ENCODE measurements around the gene TMEM229B. TPM values are rescaled to one million over a fixed set of nuclear protein-coding genes. Genes with fewer than 3 reads are reported as not detected.

TMEM229B gene
- total RNA-seq: 0.40 TPM
- polyA plus RNA-seq (ENCODE audit: insufficient read depth in 1 of 8, insufficient read length in 8 of 8, low replicate concordance in 1 of 8): under 1 TPM; 0.23 to 0.62 (median 0.43) TPM
- long read RNA-seq, donor 1: 0 reads
- long read RNA-seq, donor 2: 0 reads
- long read RNA-seq, donor 3: 0 reads
- long read RNA-seq, donor 4: 0 reads
- long read RNA-seq, donor 5: 0 reads
- long read RNA-seq, donor 6: 0 reads
- long read RNA-seq, donor 7: 0 reads
- long read RNA-seq, donor 8: 0 reads
- long read RNA-seq, donor 9: 0 reads
- long read RNA-seq, donor 10: 0 reads
- long read RNA-seq, donor 11: 0 reads

DNA sequence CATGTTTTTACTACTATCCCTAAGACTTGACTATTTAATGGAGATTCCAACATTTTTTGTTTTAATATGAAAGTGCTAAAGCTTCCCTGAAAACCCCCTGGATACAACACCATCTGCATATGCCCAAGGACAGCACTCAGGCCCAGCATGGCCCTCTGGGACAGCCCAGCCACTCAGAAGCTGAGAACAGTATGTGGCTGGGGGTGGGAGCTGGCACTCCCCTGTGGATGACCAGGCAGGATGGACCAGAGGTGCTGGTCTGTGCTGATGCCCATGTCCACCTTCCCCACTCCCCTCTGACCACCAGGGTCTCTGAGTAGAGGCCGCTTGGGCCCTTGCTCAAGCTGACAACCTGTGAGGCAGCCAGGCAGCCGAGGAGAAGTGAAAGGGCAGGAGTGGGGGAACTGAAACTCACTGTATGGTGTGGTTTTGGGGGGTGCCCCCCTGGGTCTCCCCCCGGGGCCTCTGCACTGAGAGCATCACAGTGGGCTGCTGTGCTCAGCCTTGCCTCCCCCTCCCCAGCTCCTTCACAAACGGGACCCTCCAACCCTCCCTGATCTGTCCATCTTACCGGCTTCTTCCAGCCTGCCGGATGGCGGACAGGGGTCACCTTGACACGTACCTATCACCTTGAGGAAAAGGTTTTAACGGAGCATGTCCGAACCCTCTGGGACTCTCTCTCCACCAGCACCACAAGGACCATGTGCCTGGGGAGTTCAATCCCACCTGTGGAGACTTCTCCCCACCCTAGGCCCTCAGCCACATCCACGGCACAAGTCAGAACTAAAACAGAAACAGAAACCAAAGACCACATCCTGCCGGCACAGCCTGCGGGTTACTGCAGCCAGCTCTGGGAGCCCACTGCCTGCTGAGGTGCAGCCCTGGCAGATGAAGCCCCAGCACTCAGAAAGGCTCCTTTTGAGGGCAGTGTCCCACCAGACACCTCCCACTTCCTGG, at the start of gene TMEM229B:
TMEM229B (minus strand) TSS at position 785 of the 957 bp plus-strand sequence. CDS start 14,798 bp downstream, outside the sequence.
- Histone ChIP-seq H3K9me3 (replicated peaks; ENCODE audit: control insufficient read depth, low read depth, low read length) (peaks cover 3% of the 10 kb centered on the region), H3K4me3 (ENCODE audit: low read length) (no peak within 1 kb of the TSS)
- 81% methylated on average over 7 of the region's 13 CpGs for WGBS (ENCODE audit: insufficient coverage)

DNA sequence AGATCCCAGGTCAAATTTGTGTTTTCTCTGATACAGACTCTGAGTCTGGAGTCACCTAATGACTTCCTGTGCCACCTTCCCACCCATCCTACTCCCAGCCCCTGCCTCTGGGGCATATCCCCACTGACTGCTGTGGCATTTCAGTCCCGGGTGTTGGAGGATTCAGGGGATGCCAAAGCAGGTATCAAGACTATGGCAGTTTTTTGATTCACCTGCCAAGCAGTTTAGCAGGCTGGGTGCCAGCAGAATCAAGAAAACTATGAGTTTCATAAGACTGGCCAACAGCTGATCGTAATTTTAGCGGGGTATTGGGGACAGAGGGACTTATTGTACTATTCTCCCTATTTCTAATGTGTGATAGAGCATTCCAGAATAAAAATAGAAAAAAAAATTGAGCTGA, 49.2 kb upstream of the TMEM229B start:
- peaks cover 5% of the 10 kb centered on the region for H3K4me1 ChIP-seq (ENCODE audit: control insufficient read depth, insufficient read depth, low read length)
- 80% methylated on average over 1 of the region's 3 CpGs for WGBS (ENCODE audit: insufficient coverage)
- no peak overlapping the region for H3K4me3 ChIP-seq (ENCODE audit: low read length)
- no peak for DNase-seq
- H3K27ac ChIP-seq (ENCODE audit: low read length): no peak overlapping the region
- H3K27me3 ChIP-seq (ENCODE audit: control insufficient read depth, insufficient read depth, low read length): peaks cover 25% of the 10 kb centered on the region
- H3K9me3 ChIP-seq (replicated peaks; ENCODE audit: control insufficient read depth, low read depth, low read length): no peaks in the 10 kb centered on the region
- H3K36me3 ChIP-seq (ENCODE audit: control insufficient read depth, insufficient read depth, low read length): no peaks in the 10 kb centered on the region

More for the DNA sequence above, at the start of gene TMEM229B:
- Histone ChIP-seq H3K27ac (ENCODE audit: low read length) (peak within 1 kb of the TSS; percentile 4), H3K36me3 (ENCODE audit: control insufficient read depth, insufficient read depth, low read length) (no peaks in the 10 kb centered on the region), H3K27me3 (ENCODE audit: control insufficient read depth, insufficient read depth, low read length) (no peaks in the 10 kb centered on the region), H3K4me1 (ENCODE audit: control insufficient read depth, insufficient read depth, low read length) (peaks cover 15% of the 10 kb centered on the region)
- peak; percentile 43 for DNase-seq

DNA sequence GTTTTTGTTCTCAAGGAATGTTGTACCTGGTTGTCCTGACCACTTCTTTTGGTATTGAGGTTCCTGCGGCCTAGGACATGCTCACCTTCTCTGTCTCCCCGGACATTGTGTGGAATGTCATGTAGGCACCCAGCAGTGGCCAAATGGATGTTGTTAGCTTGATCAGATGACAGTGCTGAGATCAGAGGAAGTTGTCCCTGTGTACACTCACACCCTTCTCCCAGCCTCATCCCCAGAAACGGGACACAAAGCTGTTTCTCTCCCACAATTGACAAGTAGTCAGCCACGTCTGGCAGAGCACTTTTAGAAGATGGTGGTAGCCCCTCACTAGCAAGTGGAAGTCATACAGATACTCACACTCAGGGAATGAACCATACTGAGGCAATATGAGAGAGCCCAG, 47.6 kb upstream of the TMEM229B start:
- Histone ChIP-seq H3K4me3 (ENCODE audit: low read length) (no peak overlapping the region), H3K9me3 (replicated peaks; ENCODE audit: control insufficient read depth, low read depth, low read length) (no peaks in the 10 kb centered on the region), H3K4me1 (ENCODE audit: control insufficient read depth, insufficient read depth, low read length) (peaks cover 5% of the 10 kb centered on the region), H3K36me3 (ENCODE audit: control insufficient read depth, insufficient read depth, low read length) (no peaks in the 10 kb centered on the region), H3K27ac (ENCODE audit: low read length) (no peak overlapping the region), H3K27me3 (ENCODE audit: control insufficient read depth, insufficient read depth, low read length) (peaks cover 21% of the 10 kb centered on the region)
- 50% methylated on average over 1 of the region's 4 CpGs for WGBS (ENCODE audit: insufficient coverage)
- DNase-seq: no peak

DNA sequence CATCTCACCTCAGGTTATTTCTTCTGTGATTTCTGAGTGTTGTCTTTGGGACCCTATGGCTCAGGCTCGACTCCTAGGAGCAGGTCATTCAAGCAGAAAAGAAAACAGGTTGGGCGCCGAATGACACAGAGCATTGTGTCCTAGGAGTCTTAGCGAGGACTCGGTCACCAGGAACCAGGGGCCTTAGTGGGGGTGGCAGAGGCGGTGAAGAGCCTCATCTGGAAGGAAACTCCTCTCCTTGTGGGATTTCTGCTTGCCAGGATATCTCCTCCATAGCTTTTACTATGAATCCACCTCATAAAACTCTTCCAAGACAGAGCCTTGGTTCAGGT, 45.2 kb upstream of the TMEM229B start:
- Histone ChIP-seq H3K9me3 (replicated peaks; ENCODE audit: control insufficient read depth, low read depth, low read length) (no peaks in the 10 kb centered on the region), H3K27ac (ENCODE audit: low read length) (no peak overlapping the region), H3K36me3 (ENCODE audit: control insufficient read depth, insufficient read depth, low read length) (no peaks in the 10 kb centered on the region), H3K4me3 (ENCODE audit: low read length) (peak overlapping the region; percentile 47), H3K4me1 (ENCODE audit: control insufficient read depth, insufficient read depth, low read length) (peaks cover 5% of the 10 kb centered on the region), H3K27me3 (ENCODE audit: control insufficient read depth, insufficient read depth, low read length) (peaks cover 29% of the 10 kb centered on the region)
- 0% methylated on average over 3 of the region's 6 CpGs for WGBS (ENCODE audit: insufficient coverage)
- DNase-seq: no peak

DNA sequence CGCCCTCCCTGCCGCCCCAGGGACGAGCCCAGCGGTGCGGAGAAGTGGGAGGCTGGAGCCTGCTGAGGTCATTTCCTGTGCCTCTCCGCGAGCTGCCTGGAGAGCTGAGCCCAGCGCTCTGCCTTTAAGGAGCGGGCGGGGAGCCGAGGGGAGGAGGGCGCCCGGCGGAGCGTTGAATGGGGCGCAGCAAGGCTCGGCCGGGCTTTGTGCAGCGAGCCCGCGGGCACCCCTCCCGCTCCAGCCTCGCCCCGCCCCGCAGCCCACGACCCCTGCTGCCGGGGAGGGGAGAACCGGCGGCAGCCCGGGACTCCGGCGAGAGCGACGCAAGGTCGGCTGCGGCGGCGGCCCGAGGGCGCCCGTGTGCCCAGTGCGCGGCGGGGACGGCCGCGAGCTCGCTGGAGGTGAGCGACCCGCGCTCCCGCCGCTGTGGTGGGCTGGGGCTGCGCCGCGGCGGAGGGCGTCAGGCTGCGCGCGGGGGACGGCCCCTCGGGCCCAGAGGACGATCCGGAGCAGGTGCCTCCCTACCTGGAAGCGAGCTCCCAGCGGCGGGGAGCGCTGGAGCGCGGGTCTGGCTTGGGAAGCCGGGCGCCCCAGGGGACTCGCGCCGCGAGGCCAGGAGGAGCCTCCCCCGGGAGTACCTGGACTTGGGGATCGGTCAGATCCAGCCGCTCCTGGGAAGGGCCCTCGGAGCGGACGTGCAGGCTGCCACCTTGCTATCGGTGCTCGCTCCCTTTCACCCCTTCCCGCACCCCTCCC, 44.7 kb upstream of the TMEM229B start, which contains the start of gene PLEKHH1:
PLEKHH1 (plus strand) TSS at position 293 of the 756 bp plus-strand sequence. CDS start 8,578 bp downstream, outside the sequence.
- no peaks in the 10 kb centered on the region for H3K9me3 ChIP-seq (replicated peaks; ENCODE audit: control insufficient read depth, low read depth, low read length)
- peak within 1 kb of the TSS; percentile 47 for H3K4me3 ChIP-seq (ENCODE audit: low read length)
- under 1% methylated on average over 71 of the region's 86 CpGs for WGBS (ENCODE audit: insufficient coverage)
- peak; percentile 82 for DNase-seq
- no peak within 1 kb of the TSS for H3K27ac ChIP-seq (ENCODE audit: low read length)
- H3K27me3 ChIP-seq (ENCODE audit: control insufficient read depth, insufficient read depth, low read length): peaks cover 31% of the 10 kb centered on the region
- H3K36me3 ChIP-seq (ENCODE audit: control insufficient read depth, insufficient read depth, low read length): no peaks in the 10 kb centered on the region
- H3K4me1 ChIP-seq (ENCODE audit: control insufficient read depth, insufficient read depth, low read length): peaks cover 5% of the 10 kb centered on the region

- Histone ChIP-seq H3K27me3 (ENCODE audit: control insufficient read depth, insufficient read depth, low read length) (peaks cover 31% of the 10 kb centered on the region), H3K4me1 (ENCODE audit: control insufficient read depth, insufficient read depth, low read length) (peaks cover 5% of the 10 kb centered on the region), H3K36me3 (ENCODE audit: control insufficient read depth, insufficient read depth, low read length) (no peaks in the 10 kb centered on the region), H3K9me3 (replicated peaks; ENCODE audit: control insufficient read depth, low read depth, low read length) (no peaks in the 10 kb centered on the region), H3K4me3 (ENCODE audit: low read length) (peak overlapping the region; percentile 47), H3K27ac (ENCODE audit: low read length) (no peak overlapping the region)
- no peak for DNase-seq
- WGBS (ENCODE audit: insufficient coverage): 11% methylated on average over 23 of the region's 23 CpGs
These were observed 44.1 kb upstream of the TMEM229B start for GRCh38 chr14:67532606-67532997.

GRCh38 chr14:67529947-67530935, 41.7 kb upstream of the TMEM229B start:
- Histone ChIP-seq H3K4me3 (ENCODE audit: low read length) (no peak overlapping the region), H3K27me3 (ENCODE audit: control insufficient read depth, insufficient read depth, low read length) (peaks cover 36% of the 10 kb centered on the region), H3K36me3 (ENCODE audit: control insufficient read depth, insufficient read depth, low read length) (no peaks in the 10 kb centered on the region), H3K27ac (ENCODE audit: low read length) (no peak overlapping the region), H3K9me3 (replicated peaks; ENCODE audit: control insufficient read depth, low read depth, low read length) (no peaks in the 10 kb centered on the region), H3K4me1 (ENCODE audit: control insufficient read depth, insufficient read depth, low read length) (peaks cover 5% of the 10 kb centered on the region)
- WGBS (ENCODE audit: insufficient coverage): 85% methylated on average over 2 of the region's 5 CpGs
- no peak for DNase-seq

- WGBS (ENCODE audit: insufficient coverage): 100% methylated on average over 1 of the region's 1 CpG
- Histone ChIP-seq H3K4me1 (ENCODE audit: control insufficient read depth, insufficient read depth, low read length) (no peaks in the 10 kb centered on the region), H3K27me3 (ENCODE audit: control insufficient read depth, insufficient read depth, low read length) (peaks cover 34% of the 10 kb centered on the region), H3K9me3 (replicated peaks; ENCODE audit: control insufficient read depth, low read depth, low read length) (no peaks in the 10 kb centered on the region), H3K36me3 (ENCODE audit: control insufficient read depth, insufficient read depth, low read length) (no peaks in the 10 kb centered on the region), H3K4me3 (ENCODE audit: low read length) (no peak overlapping the region), H3K27ac (ENCODE audit: low read length) (no peak overlapping the region)
- no peak for DNase-seq
These were observed 39.8 kb upstream of the TMEM229B start for GRCh38 chr14:67528276-67528675.

DNA sequence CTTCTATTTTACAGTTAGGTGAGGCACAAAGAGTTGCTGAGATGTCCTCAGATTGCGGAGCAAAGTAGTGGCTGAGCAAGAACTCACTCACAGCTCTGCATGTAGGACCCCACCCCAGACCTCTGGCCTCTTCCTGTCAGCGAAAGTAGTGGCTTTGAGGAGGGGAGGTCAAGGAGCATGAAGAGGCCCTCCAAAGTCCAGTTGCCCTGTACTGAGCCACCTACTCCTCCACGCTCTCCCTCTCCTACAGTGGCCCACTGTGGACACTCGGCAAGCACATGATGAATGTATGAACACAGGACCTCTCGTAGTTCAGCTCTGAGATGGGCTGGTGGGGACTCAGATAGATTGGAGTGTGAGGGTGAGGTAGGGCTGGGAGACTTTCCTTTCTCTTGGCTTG, 39.2 kb upstream of the TMEM229B start:
- no peaks in the 10 kb centered on the region for H3K9me3 ChIP-seq (replicated peaks; ENCODE audit: control insufficient read depth, low read depth, low read length)
- no peaks in the 10 kb centered on the region for H3K4me1 ChIP-seq (ENCODE audit: control insufficient read depth, insufficient read depth, low read length)
- H3K27me3 ChIP-seq (ENCODE audit: control insufficient read depth, insufficient read depth, low read length): peaks cover 35% of the 10 kb centered on the region
- H3K4me3 ChIP-seq (ENCODE audit: low read length): no peak overlapping the region
- H3K36me3 ChIP-seq (ENCODE audit: control insufficient read depth, insufficient read depth, low read length): no peaks in the 10 kb centered on the region
- no CpG with 5 or more reads among the region's 5 CpGs for WGBS (ENCODE audit: insufficient coverage)
- no peak overlapping the region for H3K27ac ChIP-seq (ENCODE audit: low read length)
- DNase-seq: no peak

Measured in muscle of leg (tissue), 16 donors.